Neural progenitor cell (in vitro differentiated cells): Measurements from ENCODE around the gene WDR75. TPM values are rescaled to one million over a fixed set of nuclear protein-coding genes. Genes with fewer than 3 reads are reported as not detected.

ENCODE experiments used
- DNase-seq: peaks from one replicate; pipeline ENCODE4 v3.0.0-alpha.2; 2016; ENCODE audit warnings: low spot score
- H2AFZ ChIP-seq: fragments of 200-600 bp; sonication (generic); replicated peaks from 2 replicates; pipeline ENCODE4 v1.6.1; 2016; ENCODE audit warnings: antibody characterized with exemption
- H3F3A ChIP-seq: fragments of 200-600 bp; sonication (generic); 2 replicates; pipeline ENCODE4 v1.6.1; 2016; ENCODE audit warnings: antibody characterized with exemption, low read depth
- H3K27ac ChIP-seq: fragments of 200-600 bp; sonication (generic); 2 replicates; pipeline ENCODE4 v1.5.1; 2016; ENCODE audit warnings: mild to moderate bottlenecking
- H3K27me3 ChIP-seq: fragments of 200-600 bp; sonication (generic); 2 replicates; pipeline ENCODE4 v1.6.1; 2016; ENCODE audit warnings: mild to moderate bottlenecking, moderate library complexity
- H3K36me3 ChIP-seq: fragments of 200-600 bp; sonication (generic); 2 replicates; pipeline ENCODE4 v1.5.1; 2016
- H3K4me1 ChIP-seq: fragments of 200-600 bp; sonication (generic); 2 replicates; pipeline ENCODE4 v1.6.1; 2016; ENCODE audit warnings: mixed run types
- H3K4me2 ChIP-seq: fragments of 200-600 bp; sonication (generic); 2 replicates; pipeline ENCODE4 v1.6.1; 2016
- H3K4me3 ChIP-seq: fragments of 200-600 bp; sonication (generic); 2 replicates; pipeline ENCODE4 v1.5.1; 2016
- H3K79me2 ChIP-seq: fragments of 200-600 bp; sonication (generic); 2 replicates; pipeline ENCODE4 v1.6.1; 2016; ENCODE audit warnings: low read depth
- H3K9ac ChIP-seq: fragments of 200-600 bp; sonication (generic); 2 replicates; pipeline ENCODE4 v1.6.1; 2016
- H3K9me3 ChIP-seq: fragments of 200-600 bp; sonication (generic); 2 replicates; pipeline ENCODE4 v1.5.1; 2016; ENCODE audit warnings: low read depth
- H4K20me1 ChIP-seq: fragments of 200-600 bp; sonication (generic); 2 replicates; pipeline ENCODE4 v1.6.1; 2016; ENCODE audit warnings: low read depth
- H3K27ac Mint-ChIP-seq: 3 replicates; pipeline ENCODE4 v1.8.0; 2021; ENCODE audit warnings: mixed read lengths
- H3K27me3 Mint-ChIP-seq: 2 replicates; pipeline ENCODE4 v1.8.0; 2022; ENCODE audit warnings: low read depth, mild to moderate bottlenecking, inconsistent platforms, moderate library complexity, mixed read lengths; ENCODE audit not compliant: insufficient read depth
- H3K36me3 Mint-ChIP-seq: 3 replicates; pipeline ENCODE4 v1.8.0; 2021; ENCODE audit warnings: mixed read lengths
- H3K4me1 Mint-ChIP-seq: 3 replicates; pipeline ENCODE4 v1.8.0; 2021; ENCODE audit warnings: mixed read lengths
- H3K4me3 Mint-ChIP-seq: 3 replicates; pipeline ENCODE4 v1.8.0; 2021; ENCODE audit warnings: mild to moderate bottlenecking, moderate library complexity, mixed read lengths
- H3K9me3 Mint-ChIP-seq: 3 replicates; pipeline ENCODE4 v1.8.0; 2020; ENCODE audit warnings: mixed read lengths
- EZH2 ChIP-seq: fragments of 200-600 bp; sonication (generic); IDR thresholded peaks from 2 replicates; pipeline ENCODE4 v1.6.1; 2017; ENCODE audit warnings: antibody characterized with exemption, mild to moderate bottlenecking, moderate library complexity
- EZH2phosphoT487 ChIP-seq: fragments of 200-600 bp; sonication (generic); IDR thresholded peaks from 2 replicates; pipeline ENCODE4 v1.6.1; 2017; ENCODE audit warnings: antibody characterized with exemption
- total RNA-seq: library from RNA; depleted of rRNA; stranded (reverse); fragments of >200 nt; gene quantifications from 2 replicates; pipeline ENCODE4 v1.2.3, GENCODE V29; 2015; ENCODE audit warnings: low replicate concordance
- TF ChIP-seq, protein P1 (sequence below): fragments of 200-600 bp; sonication (generic); IDR thresholded peaks from 2 replicates; pipeline ENCODE4 v1.5.1; 2017; ENCODE audit warnings: antibody characterized with exemption, mild to moderate bottlenecking

Gene WDR75
- total RNA-seq, 1 donor from 2014 or later = 121 TPM

DNA sequence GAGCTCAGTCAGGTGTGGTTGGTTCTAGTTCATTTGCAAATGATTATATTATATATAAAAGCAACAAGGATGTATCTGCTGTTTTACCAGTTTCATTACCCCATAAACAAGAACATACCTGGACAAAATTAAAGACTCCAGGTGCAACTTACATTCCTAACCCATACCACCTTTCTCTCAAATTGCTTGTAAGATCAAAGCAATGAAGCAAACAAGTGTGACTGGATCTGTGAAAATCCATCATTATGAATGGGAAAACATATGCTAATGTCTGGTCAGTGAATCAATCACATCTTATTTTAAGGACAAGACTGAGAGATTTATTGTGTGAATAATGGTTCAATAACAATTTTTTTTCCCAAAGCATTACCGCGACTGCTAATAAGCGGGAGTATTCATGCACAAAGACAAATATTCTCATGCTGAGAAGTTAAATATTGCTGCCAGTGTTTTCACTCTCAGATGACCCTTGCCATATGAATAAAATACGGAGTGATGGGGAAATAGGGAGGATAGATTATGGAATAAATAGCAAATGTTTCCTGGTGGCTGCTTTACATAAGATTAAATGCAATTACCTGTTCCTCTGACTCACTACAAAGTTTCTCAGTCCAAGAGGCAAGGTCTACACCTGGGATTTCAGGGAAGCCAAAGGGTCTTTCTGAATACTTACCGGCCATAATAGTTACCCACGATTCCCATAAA is 59.3 kb downstream of the WDR75 start:
- Mint-ChIP-seq H3K4me1 (no peaks in the 10 kb centered on the region), H3K9me3 (no peaks in the 10 kb centered on the region)

DNA sequence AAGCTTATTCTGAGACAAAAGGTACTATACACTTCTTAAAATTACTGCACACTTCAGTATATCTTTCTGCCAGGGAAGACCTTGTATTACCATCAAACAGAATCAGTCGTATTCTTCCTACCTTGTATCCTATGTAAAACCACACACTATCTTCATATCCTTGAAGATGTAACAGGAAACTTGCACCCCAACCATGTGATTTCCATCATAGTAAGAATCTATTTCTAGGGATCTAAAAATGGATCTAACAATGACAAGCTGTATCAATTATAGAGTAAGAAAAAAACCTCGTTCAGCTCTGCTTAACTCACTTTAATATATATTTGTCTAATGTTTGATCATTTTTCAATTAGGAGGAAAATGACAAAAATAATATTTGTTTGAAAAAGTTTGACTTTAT is 60.2 kb downstream of the WDR75 start:
- Histone ChIP-seq H3K36me3 (no peaks in the 10 kb centered on the region), H3K27ac (no peak overlapping the region), H3K4me2 (no peak overlapping the region), H3K4me1 (peaks cover 6% of the 10 kb centered on the region), H3K9ac (no peak overlapping the region), H3K9me3 (no peaks in the 10 kb centered on the region), H4K20me1 (no peaks in the 10 kb centered on the region), H3K27me3 (no peaks in the 10 kb centered on the region), H2AFZ (no peak overlapping the region), H3K4me3 (no peak overlapping the region), H3F3A (no peaks in the 10 kb centered on the region), H3K79me2 (no peaks in the 10 kb centered on the region)
- no peaks in the 10 kb centered on the region for H3K9me3 Mint-ChIP-seq
- H3K4me3 Mint-ChIP-seq = no peak overlapping the region
- no peaks in the 10 kb centered on the region for H3K36me3 Mint-ChIP-seq
- H3K27ac Mint-ChIP-seq = no peak overlapping the region
- DNase-seq = no peak
- H3K4me1 Mint-ChIP-seq = no peaks in the 10 kb centered on the region
- peaks cover 2% of the 10 kb centered on the region for H3K27me3 Mint-ChIP-seq
- TF ChIP-seq, protein P1, sequence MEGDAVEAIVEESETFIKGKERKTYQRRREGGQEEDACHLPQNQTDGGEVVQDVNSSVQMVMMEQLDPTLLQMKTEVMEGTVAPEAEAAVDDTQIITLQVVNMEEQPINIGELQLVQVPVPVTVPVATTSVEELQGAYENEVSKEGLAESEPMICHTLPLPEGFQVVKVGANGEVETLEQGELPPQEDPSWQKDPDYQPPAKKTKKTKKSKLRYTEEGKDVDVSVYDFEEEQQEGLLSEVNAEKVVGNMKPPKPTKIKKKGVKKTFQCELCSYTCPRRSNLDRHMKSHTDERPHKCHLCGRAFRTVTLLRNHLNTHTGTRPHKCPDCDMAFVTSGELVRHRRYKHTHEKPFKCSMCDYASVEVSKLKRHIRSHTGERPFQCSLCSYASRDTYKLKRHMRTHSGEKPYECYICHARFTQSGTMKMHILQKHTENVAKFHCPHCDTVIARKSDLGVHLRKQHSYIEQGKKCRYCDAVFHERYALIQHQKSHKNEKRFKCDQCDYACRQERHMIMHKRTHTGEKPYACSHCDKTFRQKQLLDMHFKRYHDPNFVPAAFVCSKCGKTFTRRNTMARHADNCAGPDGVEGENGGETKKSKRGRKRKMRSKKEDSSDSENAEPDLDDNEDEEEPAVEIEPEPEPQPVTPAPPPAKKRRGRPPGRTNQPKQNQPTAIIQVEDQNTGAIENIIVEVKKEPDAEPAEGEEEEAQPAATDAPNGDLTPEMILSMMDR = no peak
- TF ChIP-seq EZH2phosphoT487 (no peak), EZH2 (no peak)

More for the DNA sequence above, 59.3 kb downstream of the WDR75 start:
- Mint-ChIP-seq H3K27ac (no peak overlapping the region), H3K36me3 (no peaks in the 10 kb centered on the region), H3K27me3 (peaks cover 2% of the 10 kb centered on the region), H3K4me3 (no peak overlapping the region)
- H3F3A ChIP-seq = no peaks in the 10 kb centered on the region
- H3K36me3 ChIP-seq = no peaks in the 10 kb centered on the region
- DNase-seq = no peak
- no peak for TF ChIP-seq EZH2phosphoT487
- TF ChIP-seq EZH2 = no peak
- TF ChIP-seq, protein P1 = no peak
- no peak overlapping the region for H3K9ac ChIP-seq
- H2AFZ ChIP-seq = no peak overlapping the region
- peaks cover 5% of the 10 kb centered on the region for H3K4me1 ChIP-seq
- no peaks in the 10 kb centered on the region for H3K27me3 ChIP-seq
- no peaks in the 10 kb centered on the region for H3K79me2 ChIP-seq
- H4K20me1 ChIP-seq = no peaks in the 10 kb centered on the region
- no peak overlapping the region for H3K27ac ChIP-seq
- no peak overlapping the region for H3K4me3 ChIP-seq
- H3K4me2 ChIP-seq = no peak overlapping the region
- H3K9me3 ChIP-seq = no peaks in the 10 kb centered on the region

DNA sequence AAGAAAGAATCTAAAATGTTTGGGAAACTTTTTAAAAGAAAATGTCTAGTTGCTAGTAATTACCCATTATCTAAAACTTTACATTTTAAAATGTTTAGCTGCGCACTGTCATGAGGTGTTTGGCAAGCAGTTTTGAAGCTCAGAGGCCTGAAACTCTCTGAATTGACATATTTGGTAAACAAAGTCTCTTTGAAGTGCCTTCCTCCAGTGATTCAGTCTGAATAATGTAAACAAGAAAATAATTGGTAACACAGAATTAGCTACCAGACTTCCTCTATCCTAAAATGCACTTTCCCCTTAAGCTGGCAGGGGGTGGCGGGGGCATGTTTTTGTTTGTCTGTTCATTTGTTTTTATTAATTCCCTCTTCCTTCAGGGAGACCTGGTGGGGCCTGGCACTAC is 61.4 kb downstream of the WDR75 start:
- H3K4me1 Mint-ChIP-seq = no peaks in the 10 kb centered on the region
- no peak overlapping the region for H3K4me3 Mint-ChIP-seq
- H3K9me3 Mint-ChIP-seq = no peaks in the 10 kb centered on the region
- Histone ChIP-seq H3K4me1 (peaks cover 6% of the 10 kb centered on the region), H3K36me3 (no peaks in the 10 kb centered on the region), H3K4me2 (no peak overlapping the region), H3K9ac (no peak overlapping the region), H2AFZ (no peak overlapping the region), H4K20me1 (no peaks in the 10 kb centered on the region), H3K27me3 (no peaks in the 10 kb centered on the region), H3F3A (no peaks in the 10 kb centered on the region), H3K79me2 (no peaks in the 10 kb centered on the region), H3K4me3 (no peak overlapping the region), H3K9me3 (no peaks in the 10 kb centered on the region), H3K27ac (no peak overlapping the region)
- peaks cover 2% of the 10 kb centered on the region for H3K27me3 Mint-ChIP-seq
- H3K36me3 Mint-ChIP-seq = no peaks in the 10 kb centered on the region
- TF ChIP-seq, protein P1 = no peak
- no peak for TF ChIP-seq EZH2phosphoT487
- no peak for TF ChIP-seq EZH2
- H3K27ac Mint-ChIP-seq = no peak overlapping the region
- no peak for DNase-seq
